Measurements from ENCODE around the gene PPP2CA. TPM values are rescaled to one million over a fixed set of nuclear protein-coding genes. Genes with fewer than 3 reads are reported as not detected.

Gene PPP2CA
- total and polyA plus RNA-seq, 2 of the 13 experiments (the other 11 are each of a cell fraction or from before 2014, with no cell fraction given), result 82.4 to 171 TPM

- TF ChIP-seq TEAD2 (CRISPR knock-in tag; IDR thresholded peaks at IDR 0.05), result no peak
- no peak for TF ChIP-seq ZNF850 (CRISPR knock-in tag; conservative IDR thresholded peaks at IDR 0.05)
- no peak for TF ChIP-seq ZNF879 (CRISPR knock-in tag; IDR thresholded peaks at IDR 0.05)
- TF ChIP-seq KAT7 (CRISPR knock-in tag; IDR thresholded peaks at IDR 0.05; ENCODE audit: borderline replicate concordance), result no peak
- TF ChIP-seq HDAC2 (CRISPR knock-in tag; IDR thresholded peaks at IDR 0.05), result no peak; the same call in 1 of the 2 replicates
- TF ChIP-seq, protein P1, sequence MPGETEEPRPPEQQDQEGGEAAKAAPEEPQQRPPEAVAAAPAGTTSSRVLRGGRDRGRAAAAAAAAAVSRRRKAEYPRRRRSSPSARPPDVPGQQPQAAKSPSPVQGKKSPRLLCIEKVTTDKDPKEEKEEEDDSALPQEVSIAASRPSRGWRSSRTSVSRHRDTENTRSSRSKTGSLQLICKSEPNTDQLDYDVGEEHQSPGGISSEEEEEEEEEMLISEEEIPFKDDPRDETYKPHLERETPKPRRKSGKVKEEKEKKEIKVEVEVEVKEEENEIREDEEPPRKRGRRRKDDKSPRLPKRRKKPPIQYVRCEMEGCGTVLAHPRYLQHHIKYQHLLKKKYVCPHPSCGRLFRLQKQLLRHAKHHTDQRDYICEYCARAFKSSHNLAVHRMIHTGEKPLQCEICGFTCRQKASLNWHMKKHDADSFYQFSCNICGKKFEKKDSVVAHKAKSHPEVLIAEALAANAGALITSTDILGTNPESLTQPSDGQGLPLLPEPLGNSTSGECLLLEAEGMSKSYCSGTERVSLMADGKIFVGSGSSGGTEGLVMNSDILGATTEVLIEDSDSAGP (CRISPR knock-in tag; IDR thresholded peaks at IDR 0.05; ENCODE audit: borderline replicate concordance), result no peak
- peak; percentile 49 for TF ChIP-seq TEAD3 (CRISPR knock-in tag; optimal IDR thresholded peaks at IDR 0.05; ENCODE audit: borderline replicate concordance)
- TF ChIP-seq GZF1 (CRISPR knock-in tag; IDR thresholded peaks at IDR 0.05), result no peak
- TF ChIP-seq ZNF180 (CRISPR knock-in tag; IDR thresholded peaks at IDR 0.05; ENCODE audit: borderline replicate concordance, low read depth), result no peak
- no peak for TF ChIP-seq ZSCAN12 (CRISPR knock-in tag; IDR thresholded peaks at IDR 0.05)
- no peak for TF ChIP-seq SOX13 (IDR thresholded peaks at IDR 0.05)
- TF ChIP-seq SOX13 (CRISPR knock-in tag; conservative IDR thresholded peaks at IDR 0.05 in 1 of 2, IDR thresholded peaks at IDR 0.05 in 1 of 2), result peak in 1 of 2 experiments; percentile 81; a peak in 2 of 4 replicates
- TF ChIP-seq PHF5A (CRISPR knock-in tag; IDR thresholded peaks at IDR 0.05; ENCODE audit: low read depth, unreplicated experiment), result no peak
- no peak for TF ChIP-seq ZNF317 (CRISPR knock-in tag; IDR thresholded peaks at IDR 0.05)
- TF ChIP-seq, protein P2, sequence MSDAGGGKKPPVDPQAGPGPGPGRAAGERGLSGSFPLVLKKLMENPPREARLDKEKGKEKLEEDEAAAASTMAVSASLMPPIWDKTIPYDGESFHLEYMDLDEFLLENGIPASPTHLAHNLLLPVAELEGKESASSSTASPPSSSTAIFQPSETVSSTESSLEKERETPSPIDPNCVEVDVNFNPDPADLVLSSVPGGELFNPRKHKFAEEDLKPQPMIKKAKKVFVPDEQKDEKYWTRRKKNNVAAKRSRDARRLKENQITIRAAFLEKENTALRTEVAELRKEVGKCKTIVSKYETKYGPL (CRISPR knock-in tag; IDR thresholded peaks at IDR 0.05), result peak; percentile 90; the same call in 1 of the 2 replicates
- no peak for TF ChIP-seq ZNF569 (CRISPR knock-in tag; IDR thresholded peaks at IDR 0.05; ENCODE audit: borderline replicate concordance)
- no peak for TF ChIP-seq ZNF160 (CRISPR knock-in tag; IDR thresholded peaks at IDR 0.05)
- 0 out of 2 replicates have a peak, but pooled peaks have one; percentile 51 for TF ChIP-seq ZNF337 (CRISPR knock-in tag; IDR thresholded peaks at IDR 0.05; ENCODE audit: borderline replicate concordance, low read depth)
- TF ChIP-seq GATAD2A (CRISPR knock-in tag; IDR thresholded peaks at IDR 0.05), result peak; percentile 83
- no peak for TF ChIP-seq ZNF563 (CRISPR knock-in tag; IDR thresholded peaks at IDR 0.05)
- no peak for TF ChIP-seq GPN1 (CRISPR knock-in tag; IDR thresholded peaks at IDR 0.05; ENCODE audit: borderline replicate concordance)
- TF ChIP-seq BHLHE40 (IDR thresholded peaks at IDR 0.05; ENCODE audit: low read length), result no peak
- TF ChIP-seq YEATS4 (CRISPR knock-in tag; IDR thresholded peaks at IDR 0.05; ENCODE audit: borderline replicate concordance), result no peak
- TF ChIP-seq NR2F1 (CRISPR knock-in tag; IDR thresholded peaks at IDR 0.05), result no peak
- TF ChIP-seq ZNF335 (CRISPR knock-in tag; IDR thresholded peaks at IDR 0.05), result peak; percentile 75; the same call in 1 of the 2 replicates
- peak; percentile 94 for TF ChIP-seq ZBTB37 (CRISPR knock-in tag; IDR thresholded peaks at IDR 0.05)
- TF ChIP-seq CHD2 (IDR thresholded peaks at IDR 0.05; ENCODE audit: low read depth, low read length), result no peak
These were observed 76.1 kb downstream of the PPP2CA start (continued) for GRCh38 chr5:134149571-134150303.

All from HepG2 (cell line).